ENCODE results near the gene TMEM213.
A peak's percentile ranks its signal among the peaks of the same experiment; 100 is the strongest.

TMEM213 gene

DNA sequence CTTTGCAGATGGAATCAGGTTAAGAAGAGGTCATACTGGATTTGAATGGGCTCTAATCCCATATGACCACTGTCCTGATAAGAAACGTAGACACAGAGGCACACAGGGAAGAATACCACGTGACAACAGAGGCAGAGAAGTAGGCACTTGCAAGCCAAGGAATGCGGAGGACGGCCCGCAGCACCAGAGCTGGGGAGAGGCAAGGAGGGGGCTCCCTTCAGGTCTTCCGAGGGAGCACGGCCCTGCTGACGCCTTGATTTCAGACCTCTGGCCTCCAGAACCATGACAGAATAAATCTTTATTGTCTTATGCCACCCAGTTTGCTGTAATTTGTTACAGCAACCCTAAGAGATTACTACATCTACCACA, 44.7 kb upstream of the TMEM213 start:
- TF ChIP-seq, protein P1, sequence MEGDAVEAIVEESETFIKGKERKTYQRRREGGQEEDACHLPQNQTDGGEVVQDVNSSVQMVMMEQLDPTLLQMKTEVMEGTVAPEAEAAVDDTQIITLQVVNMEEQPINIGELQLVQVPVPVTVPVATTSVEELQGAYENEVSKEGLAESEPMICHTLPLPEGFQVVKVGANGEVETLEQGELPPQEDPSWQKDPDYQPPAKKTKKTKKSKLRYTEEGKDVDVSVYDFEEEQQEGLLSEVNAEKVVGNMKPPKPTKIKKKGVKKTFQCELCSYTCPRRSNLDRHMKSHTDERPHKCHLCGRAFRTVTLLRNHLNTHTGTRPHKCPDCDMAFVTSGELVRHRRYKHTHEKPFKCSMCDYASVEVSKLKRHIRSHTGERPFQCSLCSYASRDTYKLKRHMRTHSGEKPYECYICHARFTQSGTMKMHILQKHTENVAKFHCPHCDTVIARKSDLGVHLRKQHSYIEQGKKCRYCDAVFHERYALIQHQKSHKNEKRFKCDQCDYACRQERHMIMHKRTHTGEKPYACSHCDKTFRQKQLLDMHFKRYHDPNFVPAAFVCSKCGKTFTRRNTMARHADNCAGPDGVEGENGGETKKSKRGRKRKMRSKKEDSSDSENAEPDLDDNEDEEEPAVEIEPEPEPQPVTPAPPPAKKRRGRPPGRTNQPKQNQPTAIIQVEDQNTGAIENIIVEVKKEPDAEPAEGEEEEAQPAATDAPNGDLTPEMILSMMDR (IDR thresholded peaks at IDR 0.05; ENCODE audit: insufficient read depth, low read depth, low read length, missing control alignments): no peak
- DNase-seq (ENCODE audit: low read depth): no peak
- H3K4me3 ChIP-seq (ENCODE audit: low read length): no peak overlapping the region

DNA sequence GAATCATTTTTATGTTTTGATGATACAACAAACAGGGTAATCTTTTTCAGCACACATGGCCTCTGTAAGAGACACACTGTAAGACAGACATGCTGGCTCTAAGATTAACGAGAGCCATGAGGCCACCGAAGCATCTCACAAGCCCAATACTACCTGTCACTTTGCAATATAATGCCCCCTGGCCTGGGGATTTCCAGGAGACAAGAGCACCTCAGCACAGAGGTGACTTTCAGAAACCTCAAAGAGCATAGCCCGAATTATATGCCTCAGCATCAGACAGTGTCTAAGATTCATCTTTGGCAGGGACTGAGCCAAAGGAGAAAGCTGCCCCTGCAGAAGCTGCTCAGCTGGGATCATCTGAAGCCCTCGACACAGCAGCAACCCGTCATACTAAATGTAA, 44.2 kb upstream of the TMEM213 start:
- no peak overlapping the region for H3K4me3 ChIP-seq (ENCODE audit: low read length)
- TF ChIP-seq, protein P1 (IDR thresholded peaks at IDR 0.05; ENCODE audit: insufficient read depth, low read depth, low read length, missing control alignments): no peak
- DNase-seq (ENCODE audit: low read depth): no peak

DNA sequence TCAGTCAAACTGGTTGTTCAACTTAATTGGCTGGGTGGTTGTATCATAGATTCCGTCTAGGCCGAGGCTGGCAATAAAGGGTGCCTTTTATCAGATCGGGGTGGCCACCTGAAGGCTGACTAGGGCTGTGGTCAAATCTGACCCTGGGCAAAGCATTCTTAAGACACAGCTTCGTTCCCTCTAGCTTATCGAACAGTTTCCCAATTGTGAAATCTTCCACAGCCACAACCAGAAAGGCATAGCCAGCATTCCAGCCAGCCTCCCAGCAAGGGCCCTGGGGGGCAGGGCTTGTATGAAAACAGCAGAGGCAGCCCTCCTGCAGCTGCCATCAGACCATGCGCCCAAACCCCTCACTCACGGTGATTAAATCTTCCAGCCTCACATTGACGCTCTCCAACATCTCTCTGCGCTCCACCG, 42.5 kb upstream of the TMEM213 start:
- TF ChIP-seq, protein P1 (IDR thresholded peaks at IDR 0.05; ENCODE audit: insufficient read depth, low read depth, low read length, missing control alignments): no peak
- DNase-seq (ENCODE audit: low read depth): peak; percentile 34
- H3K4me3 ChIP-seq (ENCODE audit: low read length): no peak overlapping the region

DNA sequence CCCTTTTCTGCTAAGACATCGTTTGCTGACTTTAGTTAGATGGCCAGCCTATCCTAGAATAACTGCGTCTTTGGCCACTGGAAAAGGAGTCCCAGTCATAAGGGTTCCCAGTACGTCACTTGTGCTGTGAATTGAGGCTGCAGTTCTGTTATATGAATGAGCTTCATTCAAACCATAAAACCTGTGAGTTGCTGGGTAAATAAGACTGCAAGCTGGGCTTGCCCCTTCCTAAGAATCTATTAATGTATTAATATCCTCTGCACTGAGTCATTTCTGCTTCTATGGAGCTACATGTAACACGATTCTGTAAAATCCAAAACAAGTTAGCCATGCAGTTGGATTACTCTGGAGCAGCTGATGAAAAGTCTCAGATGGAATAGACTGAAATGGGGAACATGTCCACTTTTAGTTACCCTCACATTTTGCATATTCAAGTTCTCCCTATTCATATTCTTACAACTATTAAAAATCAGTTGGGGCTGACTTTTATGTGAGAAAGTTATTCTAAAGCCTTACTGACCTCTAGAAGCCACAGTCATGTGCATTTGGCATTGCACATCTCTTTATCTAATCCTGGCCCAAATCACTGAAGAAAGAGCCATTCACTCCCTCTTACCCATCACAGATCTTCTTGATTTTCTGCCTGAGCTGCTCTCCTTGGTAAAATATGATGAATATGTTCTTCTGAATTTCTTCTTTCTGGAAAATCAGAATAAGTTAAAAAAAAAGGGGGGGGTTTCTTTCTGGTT, 41.8 kb upstream of the TMEM213 start:
- TF ChIP-seq, protein P1 (IDR thresholded peaks at IDR 0.05; ENCODE audit: insufficient read depth, low read depth, low read length, missing control alignments): no peak
- DNase-seq (ENCODE audit: low read depth): no peak
- H3K4me3 ChIP-seq (ENCODE audit: low read length): no peak overlapping the region

DNA sequence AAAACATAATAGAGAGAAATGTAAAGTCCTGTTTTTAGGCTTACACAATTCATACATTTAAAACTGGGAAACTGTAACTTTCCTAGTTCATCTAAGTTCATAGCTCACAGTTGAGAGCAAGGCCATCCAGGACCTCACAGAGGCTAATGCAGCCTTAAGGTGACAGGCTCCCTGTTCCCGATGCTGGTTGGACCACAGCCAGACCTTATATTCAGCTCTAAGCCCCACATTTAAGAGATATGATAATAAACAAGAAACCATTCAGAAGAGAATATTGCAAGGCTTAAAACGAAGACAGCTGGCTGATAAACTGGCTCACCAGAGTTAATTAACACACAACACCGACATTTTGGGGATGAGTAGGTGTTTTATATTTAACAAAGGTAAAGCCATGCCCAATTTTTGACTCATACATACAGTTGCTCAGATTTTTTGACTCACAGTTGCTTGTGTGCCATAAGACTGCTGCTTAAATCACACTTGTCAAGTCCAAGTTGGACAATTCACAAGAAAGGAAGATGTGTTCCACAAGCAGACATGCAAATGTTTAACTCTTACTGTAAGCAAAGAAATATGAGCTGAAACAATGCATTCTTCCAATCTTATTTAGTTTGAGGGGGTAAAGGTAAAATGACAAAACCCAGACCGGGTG, 41.1 kb upstream of the TMEM213 start:
- no peak overlapping the region for H3K4me3 ChIP-seq (ENCODE audit: low read length)
- TF ChIP-seq, protein P1 (IDR thresholded peaks at IDR 0.05; ENCODE audit: insufficient read depth, low read depth, low read length, missing control alignments): no peak
- DNase-seq (ENCODE audit: low read depth): peak; percentile 55

DNA sequence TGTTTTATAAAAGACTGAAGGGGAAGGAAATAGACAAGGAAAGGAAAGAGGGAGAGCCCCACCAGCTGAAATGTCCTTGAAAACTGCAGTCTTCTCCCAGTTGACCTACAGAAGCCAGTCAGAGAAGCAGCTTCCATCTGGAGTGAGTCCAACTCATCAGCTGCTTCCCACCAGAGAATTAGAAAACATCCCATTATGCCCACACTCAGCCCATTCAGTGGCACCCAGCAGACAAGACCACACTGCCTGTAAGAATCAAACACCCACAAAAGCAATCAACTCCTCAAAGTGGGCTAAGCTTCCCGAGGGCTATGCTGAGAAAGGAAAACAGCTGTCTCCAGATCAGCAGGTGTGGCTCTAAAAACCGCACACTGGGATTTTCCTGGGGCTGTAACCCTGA, 29.6 kb upstream of the TMEM213 start:
- TF ChIP-seq, protein P1 (IDR thresholded peaks at IDR 0.05; ENCODE audit: insufficient read depth, low read depth, low read length, missing control alignments): no peak
- no peak overlapping the region for H3K4me3 ChIP-seq (ENCODE audit: low read length)
- no peak for DNase-seq (ENCODE audit: low read depth)
